Measurements from ENCODE around the gene EMD. TPM values are rescaled to one million over a fixed set of nuclear protein-coding genes. Genes with fewer than 3 reads are reported as not detected.

Gene EMD
- total RNA-seq, 2 experiments from 2014 or later = 164 to 178 TPM

- H3K27ac Mint-ChIP-seq = peak overlapping the region; percentile 85
- CTCF ChIA-PET = no interaction called here
Measured at GRCh38 chrX:154352012-154352401, 27.1 kb upstream of the EMD start.

GRCh38 chrX:154352466-154352865 is 26.6 kb upstream of the EMD start:
- Histone ChIP-seq H3K36me3 (ENCODE audit: insufficient read depth, low read length) (peaks cover 94% of the 10 kb centered on the region), H3K4me3 (ENCODE audit: low read length) (no peak overlapping the region), H3K27me3 (ENCODE audit: control insufficient read depth in 1 of 2, insufficient read depth in 2 of 2, low read length in 2 of 2) (no peaks in the 10 kb centered on the region), H3K9me3 (ENCODE audit: control insufficient read depth in 1 of 2, insufficient read depth in 1 of 2, low read length in 2 of 2) (peaks cover 0 to 4% of the 10 kb centered on the region in 2 experiments), H3K27ac (ENCODE audit: low read depth in 1 of 2, low read length in 2 of 2) (peak overlapping the region; percentile 15 to 53), H3K4me1 (ENCODE audit: insufficient read depth, low read length) (peaks cover 99% of the 10 kb centered on the region)
- Mint-ChIP-seq H3K4me1 (ENCODE audit: low read depth) (peaks cover 21% of the 10 kb centered on the region), H3K27ac (no peak overlapping the region), H3K9me3 (no peaks in the 10 kb centered on the region), H3K27me3 (no peaks in the 10 kb centered on the region), H3K36me3 (ENCODE audit: low read depth) (peaks cover 66% of the 10 kb centered on the region), H3K4me3 (no peak overlapping the region)
- peak in 1 of 14 experiments; percentile 0 for DNase-seq
- POLR2A ChIA-PET = no interaction called here
- ATAC-seq (ENCODE audit: poor library complexity) = no peak
- intact Hi-C loops (cut with DNase I, micrococcal nuclease) = no loop called here
- TF ChIP-seq CTCF (IDR thresholded peaks at IDR 0.05) = no peak
- CTCF ChIA-PET = no interaction called here

More at GRCh38 chrX:154352012-154352401, 27.1 kb upstream of the EMD start:
- Mint-ChIP-seq H3K4me3 (peak overlapping the region; percentile 48), H3K9me3 (no peaks in the 10 kb centered on the region), H3K27me3 (no peaks in the 10 kb centered on the region), H3K36me3 (ENCODE audit: low read depth) (peaks cover 66% of the 10 kb centered on the region), H3K4me1 (ENCODE audit: low read depth) (peaks cover 26% of the 10 kb centered on the region)
- no peak for TF ChIP-seq CTCF (IDR thresholded peaks at IDR 0.05)
- POLR2A ChIA-PET = no interaction called here
- ATAC-seq (ENCODE audit: poor library complexity) = peak; percentile 4
- peak in 1 of 14 experiments; percentile 3 for DNase-seq
- Histone ChIP-seq H3K36me3 (ENCODE audit: insufficient read depth, low read length) (peaks cover 90% of the 10 kb centered on the region), H3K9me3 (ENCODE audit: control insufficient read depth in 1 of 2, insufficient read depth in 1 of 2, low read length in 2 of 2) (peaks cover 0 to 4% of the 10 kb centered on the region in 2 experiments), H3K27ac (ENCODE audit: low read depth in 1 of 2, low read length in 2 of 2) (peak overlapping the region; percentile 53 to 55), H3K27me3 (ENCODE audit: control insufficient read depth in 1 of 2, insufficient read depth in 2 of 2, low read length in 2 of 2) (no peaks in the 10 kb centered on the region), H3K4me3 (ENCODE audit: low read length) (no peak overlapping the region), H3K4me1 (ENCODE audit: insufficient read depth, low read length) (peaks cover 99% of the 10 kb centered on the region)
- intact Hi-C loops (cut with DNase I, micrococcal nuclease) = no loop called here

- ATAC-seq (ENCODE audit: poor library complexity) (no peak), DNase-seq (peak in 1 of 14 experiments; percentile 2)
- H3K9me3 ChIP-seq (ENCODE audit: control insufficient read depth in 1 of 2, insufficient read depth in 1 of 2, low read length in 2 of 2) = peaks cover 0 to 4% of the 10 kb centered on the region in 2 experiments
- ChIA-PET CTCF (no interaction called here), POLR2A (interaction anchor here (1.0 kb wide), 1 partner anchor 17 kb away, joined by 3 read pairs; no protein-coding TSS in a partner anchor)
- Mint-ChIP-seq H3K36me3 (ENCODE audit: low read depth) (peaks cover 68% of the 10 kb centered on the region), H3K9me3 (no peaks in the 10 kb centered on the region), H3K4me1 (ENCODE audit: low read depth) (peaks cover 16% of the 10 kb centered on the region), H3K27me3 (no peaks in the 10 kb centered on the region), H3K27ac (no peak overlapping the region), H3K4me3 (no peak overlapping the region)
- intact Hi-C loops (cut with DNase I, micrococcal nuclease) = no loop called here
- H3K36me3 ChIP-seq (ENCODE audit: insufficient read depth, low read length) = peaks cover 99% of the 10 kb centered on the region
- H3K4me3 ChIP-seq (ENCODE audit: low read length) = no peak overlapping the region
- H3K4me1 ChIP-seq (ENCODE audit: insufficient read depth, low read length) = peaks cover 100% of the 10 kb centered on the region
- no peak for TF ChIP-seq CTCF (IDR thresholded peaks at IDR 0.05)
- H3K27me3 ChIP-seq (ENCODE audit: control insufficient read depth in 1 of 2, insufficient read depth in 2 of 2, low read length in 2 of 2) = no peaks in the 10 kb centered on the region
- no peak overlapping the region for H3K27ac ChIP-seq (ENCODE audit: low read depth in 1 of 2, low read length in 2 of 2)
Measured at GRCh38 chrX:154353172-154353843, 25.8 kb upstream of the EMD start.

Data from CD4-positive, alpha-beta T cell (primary cell).